HepG2 (cell line): ENCODE results near the gene AIF1. TPM values are rescaled to one million over a fixed set of nuclear protein-coding genes. Genes with fewer than 3 reads are reported as not detected.
A peak's percentile ranks its signal among the peaks of the same experiment; 100 is the strongest.

ENCODE experiments used
- CHD4 ChIP-seq: fragments of 200-600 bp; sonication (generic); IDR thresholded peaks from 2 replicates; pipeline ENCODE4 v1.7.0; 2017; ENCODE audit warnings: mild to moderate bottlenecking, low read length, borderline replicate concordance
- HHEX ChIP-seq: IDR thresholded peaks from 2 replicates; pipeline ENCODE4 v1.6.1; 2016; ENCODE audit warnings: control low read depth
- HNRNPK ChIP-seq: fragments of 200-400 bp; formaldehyde crosslinking; IDR thresholded peaks from 2 replicates; pipeline ENCODE4 v1.6.1; 2018; ENCODE audit warnings: low read length, low read depth, moderate library complexity, mild to moderate bottlenecking; ENCODE audit not compliant: poor library complexity, severe bottlenecking
- JUN ChIP-seq: sonication (generic); formaldehyde crosslinking; IDR thresholded peaks from 2 replicates; pipeline ENCODE4 v1.4.0; 2020; ENCODE audit warnings: mild to moderate bottlenecking, missing genetic modification reagents
- MAFK ChIP-seq, 2 experiments: IDR thresholded peaks in 1 of 2; conservative IDR thresholded peaks in 1 of 2; 2 replicates each; pipeline ENCODE4 v1.6.1; 2011; ENCODE audit warnings: improper control_type of control experiment in 2 of 2, low read length in 2 of 2
- NFE2L2 ChIP-seq: fragments of 150-350 bp; IDR thresholded peaks from 2 replicates; pipeline ENCODE4 v1.6.1; 2014; ENCODE audit warnings: low read length
- SCMH1 ChIP-seq: sonication (generic); formaldehyde crosslinking; IDR thresholded peaks from 2 replicates; pipeline ENCODE4 v1.9.0; 2021; ENCODE audit warnings: missing genetic modification reagents, mild to moderate bottlenecking, borderline replicate concordance
- SETDB1 ChIP-seq: sonication (generic); formaldehyde crosslinking; IDR thresholded peaks from 2 replicates; pipeline ENCODE4 v1.5.1; 2020; ENCODE audit warnings: missing genetic modification reagents, mild to moderate bottlenecking, borderline replicate concordance
- SNRNP70 ChIP-seq: fragments of 200-400 bp; formaldehyde crosslinking; IDR thresholded peaks from 2 replicates; pipeline ENCODE4 v1.6.1; 2017; ENCODE audit warnings: mild to moderate bottlenecking, low read depth, low read length, moderate library complexity
- ZC3H13 ChIP-seq: sonication (generic); formaldehyde crosslinking; IDR thresholded peaks from 2 replicates; pipeline ENCODE4 v1.8.1; 2023; ENCODE audit warnings: mild to moderate bottlenecking, missing genetic modification reagents, moderate library complexity
- ZFP36L1 ChIP-seq: sonication (generic); formaldehyde crosslinking; IDR thresholded peaks from 2 replicates; pipeline ENCODE4 v1.8.0; 2022; ENCODE audit warnings: mild to moderate bottlenecking, missing genetic modification reagents, moderate library complexity
- ZFP36L2 ChIP-seq: sonication (generic); formaldehyde crosslinking; IDR thresholded peaks from 2 replicates; pipeline ENCODE4 v1.4.0; 2020; ENCODE audit warnings: missing genetic modification reagents
- ZNF235 ChIP-seq: sonication (generic); formaldehyde crosslinking; IDR thresholded peaks from 2 replicates; pipeline ENCODE4 v1.8.1; 2023; ENCODE audit warnings: mild to moderate bottlenecking, missing genetic modification reagents, borderline replicate concordance
- ZNF33A ChIP-seq: sonication (generic); formaldehyde crosslinking; IDR thresholded peaks from 2 replicates; pipeline ENCODE4 v1.5.1; 2020; ENCODE audit warnings: missing genetic modification reagents, mild to moderate bottlenecking, moderate library complexity, borderline replicate concordance
- ZNF614 ChIP-seq: IDR thresholded peaks from 2 replicates; pipeline ENCODE4 v1.6.1; 2018; ENCODE audit warnings: missing biosample characterization, missing genetic modification reagents, inconsistent platforms, borderline replicate concordance
- ZNF619 ChIP-seq: sonication (generic); formaldehyde crosslinking; IDR thresholded peaks from 2 replicates; pipeline ENCODE4 v1.4.0; 2020; ENCODE audit warnings: mild to moderate bottlenecking, missing genetic modification reagents
- ZNF670 ChIP-seq: sonication (generic); formaldehyde crosslinking; IDR thresholded peaks from 2 replicates; pipeline ENCODE4 v1.8.0; 2022; ENCODE audit warnings: mild to moderate bottlenecking, missing genetic modification reagents, borderline replicate concordance
- ZNF749 ChIP-seq: sonication (generic); formaldehyde crosslinking; IDR thresholded peaks from 2 replicates; pipeline ENCODE4 v1.8.0; 2022; ENCODE audit warnings: mild to moderate bottlenecking, missing genetic modification reagents, moderate library complexity, borderline replicate concordance
- ZNF775 ChIP-seq: sonication (generic); formaldehyde crosslinking; IDR thresholded peaks from 2 replicates; pipeline ENCODE4 v1.4.0; 2020; ENCODE audit warnings: missing genetic modification reagents, mild to moderate bottlenecking, moderate library complexity, borderline replicate concordance
- ZNF850 ChIP-seq: sonication (generic); formaldehyde crosslinking; conservative IDR thresholded peaks from 2 replicates; pipeline ENCODE4 v1.9.0; 2021; ENCODE audit warnings: mild to moderate bottlenecking, missing genetic modification reagents
- ZSCAN5A ChIP-seq: sonication (generic); formaldehyde crosslinking; IDR thresholded peaks from 2 replicates; pipeline ENCODE4 v1.8.0; 2022; ENCODE audit warnings: mild to moderate bottlenecking, missing genetic modification reagents, borderline replicate concordance
- polyA plus RNA-seq, 8 experiments: library from polyadenylated mRNA; depleted of rRNA in 3 of 8; stranded (reverse) in 7 of 8; unstranded in 1 of 8; fragments of >200 nt; fragmentation: Illumina TruSeq in 4 of 8; extraction: Trizol in 4 of 8; gene quantifications; 2 replicates each; pipeline versions ENCODE4 v1.2.1 to v1.2.3, GENCODE V29; 2011 to 2016; ENCODE audit warnings: low read depth in 4 of 8, missing spikeins in 1 of 8, mixed read lengths in 1 of 8; ENCODE audit not compliant: insufficient read depth in 1 of 8
- total RNA-seq, 5 experiments: library from RNA; depleted of rRNA; stranded (reverse); fragments of >200 nt; fragmentation: Illumina TruSeq; extraction: Trizol; gene quantifications; 2 replicates each; pipeline ENCODE4 v1.2.3, GENCODE V29; 2016; ENCODE audit warnings: low read depth in 1 of 5
- TF ChIP-seq, protein P1 (sequence below): sonication (generic); formaldehyde crosslinking; IDR thresholded peaks from 2 replicates; pipeline ENCODE4 v1.5.0; 2020; ENCODE audit warnings: mild to moderate bottlenecking, missing genetic modification reagents
- TF ChIP-seq, protein P2 (sequence below): sonication (generic); formaldehyde crosslinking; IDR thresholded peaks from 2 replicates; pipeline ENCODE4 v1.4.0; 2020; ENCODE audit warnings: missing genetic modification reagents

Gene AIF1
- total and polyA plus RNA-seq, 2 of the 13 experiments (the other 11 are each of a cell fraction or from before 2014, with no cell fraction given) = 1.5 TPM; not detected in 1

- TF ChIP-seq, protein P1, sequence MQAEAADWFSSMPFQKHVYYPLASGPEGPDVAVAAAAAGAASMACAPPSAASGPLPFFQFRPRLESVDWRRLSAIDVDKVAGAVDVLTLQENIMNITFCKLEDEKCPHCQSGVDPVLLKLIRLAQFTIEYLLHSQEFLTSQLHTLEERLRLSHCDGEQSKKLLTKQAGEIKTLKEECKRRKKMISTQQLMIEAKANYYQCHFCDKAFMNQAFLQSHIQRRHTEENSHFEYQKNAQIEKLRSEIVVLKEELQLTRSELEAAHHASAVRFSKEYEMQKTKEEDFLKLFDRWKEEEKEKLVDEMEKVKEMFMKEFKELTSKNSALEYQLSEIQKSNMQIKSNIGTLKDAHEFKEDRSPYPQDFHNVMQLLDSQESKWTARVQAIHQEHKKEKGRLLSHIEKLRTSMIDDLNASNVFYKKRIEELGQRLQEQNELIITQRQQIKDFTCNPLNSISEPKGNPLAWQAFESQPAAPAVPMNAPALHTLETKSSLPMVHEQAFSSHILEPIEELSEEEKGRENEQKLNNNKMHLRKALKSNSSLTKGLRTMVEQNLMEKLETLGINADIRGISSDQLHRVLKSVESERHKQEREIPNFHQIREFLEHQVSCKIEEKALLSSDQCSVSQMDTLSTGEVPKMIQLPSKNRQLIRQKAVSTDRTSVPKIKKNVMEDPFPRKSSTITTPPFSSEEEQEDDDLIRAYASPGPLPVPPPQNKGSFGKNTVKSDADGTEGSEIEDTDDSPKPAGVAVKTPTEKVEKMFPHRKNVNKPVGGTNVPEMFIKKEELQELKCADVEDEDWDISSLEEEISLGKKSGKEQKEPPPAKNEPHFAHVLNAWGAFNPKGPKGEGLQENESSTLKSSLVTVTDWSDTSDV (CRISPR knock-in tag) = no peak
- TF ChIP-seq ZNF850 (CRISPR knock-in tag) = no peak
- 0 out of 2 replicates have a peak, but pooled peaks have one; percentile 24 for TF ChIP-seq NFE2L2
- no peak for TF ChIP-seq ZNF33A (CRISPR knock-in tag)
- peak; percentile 34; the same call in 1 of the 2 replicates for TF ChIP-seq ZNF670 (CRISPR knock-in tag)
- TF ChIP-seq ZSCAN5A = peak; percentile 95; the same call in 1 of the 2 replicates
- TF ChIP-seq HHEX (CRISPR knock-in tag) = 0 out of 2 replicates have a peak, but pooled peaks have one; percentile 49
- peak; percentile 89; the same call in 1 of the 2 replicates for TF ChIP-seq ZNF235 (CRISPR knock-in tag)
- TF ChIP-seq SNRNP70 = no peak
- peak; percentile 24 for TF ChIP-seq HNRNPK
- TF ChIP-seq ZNF614 (CRISPR knock-in tag) = peak; percentile 99
- TF ChIP-seq CHD4 = peak; percentile 80; the same call in 1 of the 2 replicates
- 0 out of 2 replicates have a peak, but pooled peaks have one; percentile 17 for TF ChIP-seq ZNF619 (CRISPR knock-in tag)
- no peak; the same call in 1 of the 2 replicates for TF ChIP-seq ZNF749 (CRISPR knock-in tag)
- peak; percentile 51; the same call in 1 of the 2 replicates for TF ChIP-seq JUN (CRISPR knock-in tag)
- TF ChIP-seq SCMH1 (CRISPR knock-in tag) = no peak
- no peak; the same call in 1 of the 2 replicates for TF ChIP-seq ZFP36L2 (CRISPR knock-in tag)
- TF ChIP-seq MAFK (conservative IDR thresholded peaks at IDR 0.05 in 1 of 2, IDR thresholded peaks at IDR 0.05 in 1 of 2; ENCODE audit: low read length in 2 of 2) = no peak
- TF ChIP-seq ZNF775 (CRISPR knock-in tag) = peak; percentile 97
- TF ChIP-seq SETDB1 (CRISPR knock-in tag) = 0 out of 2 replicates have a peak, but pooled peaks have one; percentile 36
- TF ChIP-seq, protein P2, sequence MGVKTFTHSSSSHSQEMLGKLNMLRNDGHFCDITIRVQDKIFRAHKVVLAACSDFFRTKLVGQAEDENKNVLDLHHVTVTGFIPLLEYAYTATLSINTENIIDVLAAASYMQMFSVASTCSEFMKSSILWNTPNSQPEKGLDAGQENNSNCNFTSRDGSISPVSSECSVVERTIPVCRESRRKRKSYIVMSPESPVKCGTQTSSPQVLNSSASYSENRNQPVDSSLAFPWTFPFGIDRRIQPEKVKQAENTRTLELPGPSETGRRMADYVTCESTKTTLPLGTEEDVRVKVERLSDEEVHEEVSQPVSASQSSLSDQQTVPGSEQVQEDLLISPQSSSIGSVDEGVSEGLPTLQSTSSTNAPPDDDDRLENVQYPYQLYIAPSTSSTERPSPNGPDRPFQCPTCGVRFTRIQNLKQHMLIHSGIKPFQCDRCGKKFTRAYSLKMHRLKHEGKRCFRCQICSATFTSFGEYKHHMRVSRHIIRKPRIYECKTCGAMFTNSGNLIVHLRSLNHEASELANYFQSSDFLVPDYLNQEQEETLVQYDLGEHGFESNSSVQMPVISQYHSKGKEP (CRISPR knock-in tag) = no peak
- no peak; the same call in 1 of the 2 replicates for TF ChIP-seq ZC3H13 (CRISPR knock-in tag)
- TF ChIP-seq ZFP36L1 (CRISPR knock-in tag) = peak; percentile 92
Measured at GRCh38 chr6:31655349-31656237, 40.6 kb downstream of the AIF1 start, which contains the start of gene APOM (continued).
